Hepatocyte (in vitro differentiated cells): ENCODE data around the gene KRTAP1-1. TPM values are rescaled to one million over a fixed set of nuclear protein-coding genes. Genes with fewer than 3 reads are reported as not detected.
"Not testable (repeated sequence)": the region's sequence is repeated elsewhere in the genome, so short reads cannot be mapped to it uniquely, and the experiment has no call there.

Source experiments
- DNase-seq: peaks from one replicate; pipeline ENCODE4 v3.0.0-alpha.2; 2016; ENCODE audit warnings: low spot score
- H2AFZ ChIP-seq: fragments of 200-600 bp; sonication (generic); 2 replicates; pipeline ENCODE4 v1.6.0; 2016; ENCODE audit warnings: antibody characterized with exemption, mild to moderate bottlenecking
- H3K27ac ChIP-seq: fragments of 200-600 bp; sonication (generic); 2 replicates; pipeline ENCODE4 v1.5.1; 2016; ENCODE audit warnings: mild to moderate bottlenecking
- H3K27me3 ChIP-seq: fragments of 200-600 bp; sonication (generic); 2 replicates; pipeline ENCODE4 v1.6.1; 2016
- H3K36me3 ChIP-seq: fragments of 200-600 bp; sonication (generic); replicated peaks from 2 replicates; pipeline ENCODE4 v1.5.1; 2016; ENCODE audit warnings: low read depth; ENCODE audit not compliant: insufficient read depth
- H3K4me1 ChIP-seq: fragments of 200-600 bp; sonication (generic); 2 replicates; pipeline ENCODE4 v1.5.1; 2016; ENCODE audit warnings: mild to moderate bottlenecking, moderate library complexity; ENCODE audit not compliant: insufficient read depth
- H3K4me2 ChIP-seq: fragments of 200-600 bp; sonication (generic); 2 replicates; pipeline ENCODE4 v1.6.0; 2016
- H3K4me3 ChIP-seq: fragments of 200-600 bp; sonication (generic); 2 replicates; pipeline ENCODE4 v1.5.1; 2016; ENCODE audit warnings: mild to moderate bottlenecking
- H3K79me2 ChIP-seq: fragments of 200-600 bp; sonication (generic); 2 replicates; pipeline ENCODE4 v1.6.0; 2017; ENCODE audit warnings: mild to moderate bottlenecking
- H3K9me2 ChIP-seq: fragments of 200-600 bp; sonication (generic); replicated peaks from 2 replicates; pipeline ENCODE4 v1.6.0; 2017; ENCODE audit warnings: mild to moderate bottlenecking; ENCODE audit not compliant: insufficient read depth
- H3K9me3 ChIP-seq: fragments of 200-600 bp; sonication (generic); 2 replicates; pipeline ENCODE4 v1.5.1; 2016; ENCODE audit warnings: low read depth, mild to moderate bottlenecking
- H4K20me1 ChIP-seq: fragments of 200-600 bp; sonication (generic); 2 replicates; pipeline ENCODE4 v1.6.0; 2016; ENCODE audit warnings: mild to moderate bottlenecking; ENCODE audit not compliant: insufficient read depth, poor library complexity, severe bottlenecking
- EZH2 ChIP-seq: fragments of 200-600 bp; sonication (generic); IDR thresholded peaks from 2 replicates; pipeline ENCODE4 v1.6.1; 2016; ENCODE audit warnings: antibody characterized with exemption, mild to moderate bottlenecking, borderline replicate concordance
- EZH2phosphoT487 ChIP-seq: fragments of 200-600 bp; sonication (generic); IDR thresholded peaks from one replicate; pipeline ENCODE4 v1.6.1; 2018; ENCODE audit warnings: antibody characterized with exemption, mild to moderate bottlenecking, low read depth, moderate library complexity; ENCODE audit not compliant: unreplicated experiment, severe bottlenecking
- WGBS: methylation state at CpG from one replicate; pipeline ENCODE4 v1.1.6; 2016; ENCODE audit warnings: low lambda C conversion rate; ENCODE audit errors: missing lambda C conversion rate; 5-methylcytosine and 5-hydroxymethylcytosine counted together
- polyA plus RNA-seq: library from polyadenylated mRNA; unstranded; fragments of >200 nt; fragmentation: Nextera tagmentation; extraction: Ambion mirVana; gene quantifications from 2 replicates; pipeline ENCODE4 v1.2.1, GENCODE V29; 2016
- total RNA-seq: library from RNA; depleted of rRNA; stranded (reverse); fragments of >200 nt; gene quantifications from 2 replicates; pipeline ENCODE4 v1.2.3, GENCODE V29; 2014
- TF ChIP-seq, protein P1 (sequence below): fragments of 200-600 bp; sonication (generic); IDR thresholded peaks from 2 replicates; pipeline ENCODE4 v1.5.1; 2016; ENCODE audit warnings: antibody characterized with exemption, mild to moderate bottlenecking; ENCODE audit not compliant: poor library complexity

The KRTAP1-1 gene
- total and polyA plus RNA-seq, 2 experiments from 2014 or later: not detected

DNA sequence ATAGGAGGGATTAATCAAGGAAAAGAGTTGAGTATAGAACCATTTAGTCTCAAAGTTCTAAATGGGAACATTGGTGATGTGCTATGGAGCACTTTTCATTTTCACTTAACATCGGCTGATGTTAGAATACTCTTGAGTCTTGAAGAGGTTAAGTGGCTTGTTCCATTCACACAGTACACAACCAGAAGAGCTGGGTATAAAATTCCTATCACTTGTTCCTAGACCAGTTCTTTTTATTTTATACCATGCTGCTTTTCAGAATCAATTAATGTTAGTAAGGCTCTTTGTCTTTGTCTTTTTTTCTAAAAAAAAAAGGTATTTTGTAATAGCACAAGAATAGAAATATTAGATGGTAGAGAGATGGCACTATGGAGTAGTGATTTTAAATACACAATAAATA lies 1.7 kb upstream of the KRTAP1-1 start:
- no peak for DNase-seq
- Histone ChIP-seq H3K4me2 (no peak overlapping the region), H3K27me3 (no peaks in the 10 kb centered on the region), H3K4me1 (peaks cover under 1% of the 10 kb centered on the region), H3K9me2 (no peaks in the 10 kb centered on the region), H3K27ac (no peak overlapping the region), H3K4me3 (no peak overlapping the region), H4K20me1 (no peaks in the 10 kb centered on the region), H3K36me3 (no peaks in the 10 kb centered on the region), H3K9me3 (no peaks in the 10 kb centered on the region), H3K79me2 (no peaks in the 10 kb centered on the region), H2AFZ (no peak overlapping the region)
- TF ChIP-seq EZH2phosphoT487 (no peak), EZH2 (no peak)
- TF ChIP-seq, protein P1, sequence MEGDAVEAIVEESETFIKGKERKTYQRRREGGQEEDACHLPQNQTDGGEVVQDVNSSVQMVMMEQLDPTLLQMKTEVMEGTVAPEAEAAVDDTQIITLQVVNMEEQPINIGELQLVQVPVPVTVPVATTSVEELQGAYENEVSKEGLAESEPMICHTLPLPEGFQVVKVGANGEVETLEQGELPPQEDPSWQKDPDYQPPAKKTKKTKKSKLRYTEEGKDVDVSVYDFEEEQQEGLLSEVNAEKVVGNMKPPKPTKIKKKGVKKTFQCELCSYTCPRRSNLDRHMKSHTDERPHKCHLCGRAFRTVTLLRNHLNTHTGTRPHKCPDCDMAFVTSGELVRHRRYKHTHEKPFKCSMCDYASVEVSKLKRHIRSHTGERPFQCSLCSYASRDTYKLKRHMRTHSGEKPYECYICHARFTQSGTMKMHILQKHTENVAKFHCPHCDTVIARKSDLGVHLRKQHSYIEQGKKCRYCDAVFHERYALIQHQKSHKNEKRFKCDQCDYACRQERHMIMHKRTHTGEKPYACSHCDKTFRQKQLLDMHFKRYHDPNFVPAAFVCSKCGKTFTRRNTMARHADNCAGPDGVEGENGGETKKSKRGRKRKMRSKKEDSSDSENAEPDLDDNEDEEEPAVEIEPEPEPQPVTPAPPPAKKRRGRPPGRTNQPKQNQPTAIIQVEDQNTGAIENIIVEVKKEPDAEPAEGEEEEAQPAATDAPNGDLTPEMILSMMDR: no peak
- 100% methylated on average over 1 of the region's 1 CpG for WGBS

DNA sequence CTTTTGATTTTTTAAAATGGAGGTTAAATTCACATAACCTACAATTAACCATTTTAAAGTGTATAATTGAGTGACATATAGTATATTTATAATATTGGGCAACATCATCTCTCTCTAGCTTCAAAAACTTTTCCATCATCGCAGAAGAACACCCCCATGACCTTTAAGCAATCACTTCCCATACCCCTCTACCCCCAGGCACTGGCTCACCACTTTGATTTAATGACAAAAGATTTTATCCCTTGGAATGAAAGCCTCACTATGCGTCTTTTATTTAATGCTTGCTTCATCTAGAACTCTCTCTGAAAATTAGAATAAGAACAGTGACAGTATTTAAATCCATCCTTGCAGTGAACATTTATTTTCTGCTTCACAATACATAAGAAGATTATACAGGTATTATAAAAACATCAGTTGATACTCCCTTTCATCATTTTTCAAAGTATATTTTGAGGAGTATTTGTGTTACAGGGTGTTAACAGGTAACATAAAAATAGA lies 3.3 kb downstream of the KRTAP1-1 start:
- no peaks in the 10 kb centered on the region for H3K36me3 ChIP-seq
- H4K20me1 ChIP-seq: no peaks in the 10 kb centered on the region
- H3K79me2 ChIP-seq: no peaks in the 10 kb centered on the region
- H3K4me3 ChIP-seq: no peak overlapping the region
- H3K9me2 ChIP-seq: no peaks in the 10 kb centered on the region
- H3K9me3 ChIP-seq: no peaks in the 10 kb centered on the region
- no peak overlapping the region for H3K27ac ChIP-seq
- no peak overlapping the region for H3K4me2 ChIP-seq
- TF ChIP-seq EZH2phosphoT487 (no peak), EZH2 (no peak)
- TF ChIP-seq, protein P1: no peak
- H2AFZ ChIP-seq: no peak overlapping the region
- H3K4me1 ChIP-seq: no peaks in the 10 kb centered on the region
- H3K27me3 ChIP-seq: no peaks in the 10 kb centered on the region
- DNase-seq: no peak
- 69% methylated on average over 2 of the region's 2 CpGs for WGBS

DNA sequence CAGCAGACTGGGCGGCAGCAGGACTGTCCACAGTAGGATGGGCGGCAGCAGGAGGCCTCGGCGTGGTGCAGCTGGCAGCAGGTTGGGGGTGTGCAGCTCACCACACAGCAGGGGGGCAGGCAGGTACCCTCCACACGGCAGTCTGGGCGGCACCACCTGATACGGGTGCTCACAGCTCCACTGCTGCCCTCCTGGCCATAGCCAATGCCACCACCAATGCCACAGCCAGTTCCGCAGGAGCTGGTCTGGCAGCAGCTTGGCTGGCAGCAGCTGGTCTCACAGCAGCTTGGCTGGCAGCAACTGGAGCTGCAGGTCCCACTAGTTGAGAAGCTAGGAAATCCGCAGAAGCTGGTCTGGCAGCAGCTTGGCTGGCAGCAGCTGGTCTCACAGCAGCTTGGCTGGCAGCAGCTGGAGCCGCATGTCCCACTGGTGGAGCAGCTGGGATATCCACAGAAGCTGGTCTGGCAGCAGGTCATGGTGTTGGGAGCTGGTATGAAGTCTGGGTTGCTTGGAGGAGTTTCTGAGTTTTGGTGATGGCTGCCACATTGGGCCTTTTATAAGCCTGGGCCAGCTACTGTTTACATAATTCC lies 6.8 kb downstream of the KRTAP1-1 start, which contains the start of gene KRTAP1-3:
KRTAP1-3 (minus strand) TSS at position 529 of the 590 bp plus-strand sequence; CDS start at position 476, 53 bp downstream.
- H3K4me2 ChIP-seq, H3K79me2 ChIP-seq, H3K4me1 ChIP-seq, H3K36me3 ChIP-seq, H3K4me3 ChIP-seq, H3K9me2 ChIP-seq, H3K9me3 ChIP-seq, H3K27ac ChIP-seq, DNase-seq, H3K27me3 ChIP-seq, H4K20me1 ChIP-seq, H2AFZ ChIP-seq: not testable (repeated sequence)
- 94% methylated on average over 9 of the region's 10 CpGs for WGBS

DNA sequence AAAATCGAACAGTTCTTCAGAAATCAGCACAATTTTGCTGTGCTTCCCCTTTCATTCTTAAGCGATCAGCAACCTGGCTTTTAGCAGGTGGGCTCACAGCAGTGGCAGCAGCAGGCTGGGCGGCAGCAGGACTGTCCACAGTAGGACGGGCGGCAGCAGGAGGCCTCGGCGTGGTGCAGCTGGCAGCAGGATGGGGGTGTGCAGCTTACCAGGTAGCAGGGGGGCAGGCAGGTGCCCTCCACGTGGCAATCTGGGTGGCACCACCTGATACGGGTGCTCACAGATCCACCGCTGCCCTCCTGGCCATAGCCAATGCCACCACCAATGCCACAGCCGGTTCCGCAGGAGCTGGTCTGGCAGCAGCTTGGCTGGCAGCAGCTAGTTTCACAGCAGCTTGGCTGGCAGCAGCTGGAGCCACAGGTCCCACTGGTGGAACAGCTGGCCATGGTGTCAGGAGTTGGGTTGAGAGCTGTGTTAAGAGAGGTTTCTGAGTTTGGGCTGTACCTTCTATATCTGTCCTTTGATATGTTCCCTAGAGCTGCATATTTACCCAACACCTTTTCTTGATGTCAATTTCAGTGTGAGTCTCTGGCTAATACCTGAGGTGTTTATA lies 11.5 kb downstream of the KRTAP1-1 start, which contains the start of gene KRTAP1-4:
KRTAP1-4 (minus strand) TSS at position 563 of the 613 bp plus-strand sequence; CDS start at position 446, 117 bp downstream.
- no peak within 1 kb of the TSS for H3K4me2 ChIP-seq
- no peaks in the 10 kb centered on the region for H3K9me2 ChIP-seq
- no peaks in the 10 kb centered on the region for H4K20me1 ChIP-seq
- no peak for DNase-seq
- no peaks in the 10 kb centered on the region for H3K79me2 ChIP-seq
- no peak within 1 kb of the TSS for H3K4me3 ChIP-seq
- H3K4me1 ChIP-seq: no peaks in the 10 kb centered on the region
- no peaks in the 10 kb centered on the region for H3K36me3 ChIP-seq
- peaks cover 3% of the 10 kb centered on the region for H3K27me3 ChIP-seq
- WGBS: 89% methylated on average over 11 of the region's 12 CpGs
- H3K27ac ChIP-seq: no peak within 1 kb of the TSS
- TF ChIP-seq EZH2phosphoT487 (no peak), EZH2 (no peak)
- TF ChIP-seq, protein P1: no peak
- H2AFZ ChIP-seq: no peak within 1 kb of the TSS
- no peaks in the 10 kb centered on the region for H3K9me3 ChIP-seq
